SJCRH30 (cell line): ENCODE data around the gene CATSPERD. TPM values are rescaled to one million over a fixed set of nuclear protein-coding genes. Genes with fewer than 3 reads are reported as not detected.

Source experiments
- DNase-seq, 2 experiments: peaks; one replicate each; pipeline ENCODE4 v3.0.0-alpha.2; 2015 to 2020
- H3K27ac ChIP-seq: fragments of 250-450 bp; sonication (Bioruptor Pico); 2 replicates; pipeline ENCODE4 v1.5.1; 2020; ENCODE audit warnings: mild to moderate bottlenecking, moderate library complexity
- H3K27me3 ChIP-seq: fragments of 250-450 bp; sonication (Bioruptor Pico); 2 replicates; pipeline ENCODE4 v1.5.1; 2020; ENCODE audit warnings: mild to moderate bottlenecking, moderate library complexity
- H3K36me3 ChIP-seq: fragments of 250-450 bp; sonication (Bioruptor Pico); 2 replicates; pipeline ENCODE4 v1.5.1; 2020; ENCODE audit warnings: mild to moderate bottlenecking, moderate library complexity
- H3K4me1 ChIP-seq: fragments of 250-450 bp; sonication (Bioruptor Pico); 2 replicates; pipeline ENCODE4 v1.5.1; 2020; ENCODE audit warnings: mild to moderate bottlenecking, moderate library complexity
- H3K4me3 ChIP-seq: fragments of 250-450 bp; sonication (Bioruptor Pico); 2 replicates; pipeline ENCODE4 v1.5.1; 2020; ENCODE audit warnings: mild to moderate bottlenecking, moderate library complexity
- H3K9me3 ChIP-seq: fragments of 250-450 bp; sonication (Bioruptor Pico); replicated peaks from 2 replicates; pipeline ENCODE4 v1.5.1; 2020; ENCODE audit warnings: mild to moderate bottlenecking, moderate library complexity
- total RNA-seq: library from RNA; depleted of rRNA; stranded (reverse); fragments of >200 nt; shearing (Covaris generic); gene quantifications from 2 replicates; pipeline ENCODE4 v1.2.3, GENCODE V29; 2014; rRNA removed

CATSPERD gene, protein sequence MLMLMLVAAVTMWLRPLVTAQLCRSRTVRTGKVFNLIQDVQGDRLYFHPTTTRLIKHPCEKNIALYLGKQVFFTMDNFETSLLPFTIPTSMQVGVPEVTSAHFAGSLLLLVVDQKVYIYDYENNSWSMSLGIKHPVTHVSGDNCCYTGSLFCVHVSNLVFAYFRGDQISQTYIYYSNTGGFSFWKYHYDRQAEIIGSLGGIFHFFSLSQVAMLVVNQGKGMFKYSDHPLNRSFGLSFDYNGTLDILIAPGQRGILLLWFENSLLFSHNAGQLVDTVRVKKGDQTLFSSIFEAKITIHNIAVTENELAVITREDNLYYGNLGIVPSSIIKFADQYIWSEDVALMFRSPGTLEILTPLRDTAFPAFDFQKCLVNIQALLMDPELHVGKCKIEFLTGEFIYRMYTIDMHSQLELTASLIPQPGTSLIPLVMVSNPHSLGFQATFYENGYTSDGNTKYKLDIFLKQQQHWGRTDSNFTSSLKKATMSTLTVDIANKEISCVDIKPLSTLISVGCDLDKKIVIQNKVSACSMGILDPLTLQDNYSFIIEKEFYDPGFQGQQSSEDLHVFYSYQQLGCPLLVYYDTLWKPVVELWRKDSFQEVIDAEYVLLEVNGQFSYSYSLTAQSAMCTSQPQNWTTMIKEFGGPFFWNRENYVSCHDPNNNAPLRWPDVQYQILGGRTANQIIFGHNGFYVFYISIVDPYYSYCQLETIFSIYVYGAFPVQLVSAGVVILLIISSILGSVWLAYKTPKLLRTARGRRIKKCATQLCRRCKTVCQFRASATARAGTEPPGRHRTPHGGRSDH
- total RNA-seq, result not detected in 2 replicates

DNA sequence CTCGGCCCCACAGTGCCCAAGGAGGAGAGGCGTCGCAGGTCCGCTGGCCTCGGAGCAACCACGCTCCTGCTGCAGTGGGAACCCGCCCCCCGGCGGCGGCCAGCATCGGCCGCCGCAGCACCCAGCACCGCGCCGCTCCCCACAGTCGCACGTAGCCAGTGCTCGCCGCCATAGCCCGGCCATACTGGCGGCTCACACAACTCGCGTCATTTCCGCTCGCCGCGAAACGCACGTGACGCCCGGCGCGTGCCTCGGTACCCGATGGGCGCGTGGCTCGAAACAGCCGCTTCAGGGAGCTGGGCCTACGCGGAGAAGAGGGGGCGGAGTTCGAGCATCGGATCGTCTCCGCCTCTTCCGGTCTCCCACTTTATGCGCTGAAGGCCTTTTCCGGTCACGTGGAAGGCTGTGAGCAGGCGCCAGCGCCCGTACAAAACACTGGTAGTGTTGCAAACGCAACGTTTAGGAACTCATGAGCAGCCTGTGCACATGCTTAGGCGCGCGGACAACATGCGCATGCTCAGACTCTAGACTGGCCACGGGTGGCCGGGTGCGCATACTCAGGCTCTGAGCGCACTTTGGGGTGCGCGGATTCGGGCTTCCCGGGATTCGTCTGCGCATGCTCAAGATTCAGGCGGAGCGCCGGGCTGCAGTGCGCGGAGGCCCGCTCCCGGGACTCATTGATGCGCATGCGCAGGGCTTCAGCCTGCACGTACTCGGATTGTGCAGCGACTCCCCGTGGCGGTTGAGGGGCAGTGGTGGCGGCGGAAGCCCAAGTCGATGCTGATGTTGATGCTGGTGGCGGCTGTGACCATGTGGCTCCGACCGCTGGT lies at the start of gene CATSPERD, which contains the start of gene LONP1:
Gene CATSPERD (plus strand): TSS at position 677 of the 830 bp plus-strand sequence. CDS start 101 bp downstream, at position 778.
Gene LONP1 (minus strand): TSS at position 186 of the 830 bp plus-strand sequence. CDS start 14 bp downstream, at position 172.
- H3K4me1 ChIP-seq, result peaks cover 4% of the 10 kb centered on the region; the same call in 1 of the 2 replicates
- DNase-seq, result peak; percentile 98
- no peaks in the 10 kb centered on the region for H3K9me3 ChIP-seq
- no peaks in the 10 kb centered on the region for H3K27me3 ChIP-seq
- H3K36me3 ChIP-seq, result 0 out of 2 replicates have a peak, but pooled peaks cover 3% of the 10 kb centered on the region
- peak within 1 kb of the TSS; percentile 79 for H3K4me3 ChIP-seq
- peak within 1 kb of the TSS; percentile 77 for H3K27ac ChIP-seq

DNA sequence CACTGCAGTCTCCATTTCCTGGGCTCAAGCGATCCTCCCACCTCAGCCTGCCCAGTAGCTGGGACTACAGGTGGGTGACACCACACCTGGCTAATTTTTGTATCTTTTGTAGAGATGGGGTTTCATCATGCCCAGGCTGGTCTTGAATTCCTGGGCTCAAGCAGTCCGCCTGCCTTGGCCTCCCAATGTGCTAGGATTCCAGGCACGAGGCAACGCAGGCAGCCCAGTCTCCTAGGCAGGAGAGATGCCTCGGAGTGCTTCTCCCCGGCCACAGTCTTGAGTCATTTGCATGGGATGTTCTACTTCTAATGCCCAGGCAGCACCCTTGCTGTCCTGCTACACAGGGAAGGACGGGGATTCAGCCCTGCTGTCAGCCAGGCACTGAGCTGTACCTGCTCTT lies 48.8 kb upstream of the CATSPERD start:
- Histone ChIP-seq H3K4me3 (no peak overlapping the region), H3K4me1 (peaks cover 21% of the 10 kb centered on the region), H3K36me3 (peaks cover 51% of the 10 kb centered on the region), H3K9me3 (no peaks in the 10 kb centered on the region), H3K27me3 (no peaks in the 10 kb centered on the region), H3K27ac (no peak overlapping the region)
- DNase-seq, result no peak

DNA sequence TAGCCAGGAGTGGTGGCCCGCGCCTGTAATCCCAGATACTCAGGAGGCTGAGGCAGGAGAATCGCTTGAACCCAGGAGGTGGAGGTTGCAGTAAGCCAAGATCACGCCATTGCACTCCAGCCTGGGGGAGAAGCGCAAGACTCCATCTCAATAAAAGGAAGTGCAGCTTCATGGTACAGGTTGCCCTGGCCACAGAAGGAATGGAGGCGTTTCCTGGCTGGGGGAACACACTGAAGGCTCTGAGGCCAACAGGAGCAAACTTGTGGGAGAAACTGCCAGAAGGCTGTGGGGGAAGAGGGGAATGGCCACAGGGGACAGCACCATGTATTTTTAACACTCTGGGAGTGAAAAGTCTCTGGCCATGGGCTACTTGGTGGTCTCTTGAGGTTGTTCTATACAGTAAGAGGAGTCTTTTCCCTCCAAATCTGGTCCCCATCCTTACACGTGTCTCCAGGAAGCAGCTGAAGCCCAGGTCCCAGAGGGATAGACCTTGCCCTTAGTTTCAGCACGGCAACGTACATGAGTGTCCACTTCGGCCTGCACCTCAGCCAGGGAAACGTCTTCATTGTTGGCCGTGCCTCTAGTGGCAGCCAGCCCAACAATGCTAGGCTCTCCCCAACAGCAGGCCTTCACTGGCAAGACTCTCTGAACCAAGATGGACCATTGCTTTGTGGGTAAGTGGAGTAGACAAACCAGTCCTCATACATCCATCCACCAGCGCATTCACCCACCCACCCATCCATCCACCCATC lies 47.6 kb upstream of the CATSPERD start:
- Histone ChIP-seq H3K4me1 (peaks cover 32% of the 10 kb centered on the region), H3K9me3 (no peaks in the 10 kb centered on the region), H3K4me3 (no peak overlapping the region), H3K36me3 (peaks cover 40% of the 10 kb centered on the region), H3K27ac (no peak overlapping the region), H3K27me3 (no peaks in the 10 kb centered on the region)
- DNase-seq, result no peak

DNA sequence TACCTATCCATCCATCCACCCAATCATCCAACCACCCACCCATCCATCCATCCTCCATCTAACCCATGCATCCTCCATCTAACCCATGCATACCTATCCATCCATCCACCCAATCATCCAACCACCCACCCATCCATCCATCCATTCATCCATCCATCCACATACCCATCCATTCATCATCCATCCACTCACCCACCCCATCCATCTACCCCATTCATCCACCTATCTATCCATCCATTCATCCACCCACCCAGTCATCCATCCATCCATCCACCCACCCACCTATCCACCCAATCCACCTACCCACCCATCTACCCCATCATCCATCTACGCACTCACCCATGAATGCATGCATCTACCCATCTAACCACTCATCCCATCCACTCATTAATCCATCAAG lies 46.7 kb upstream of the CATSPERD start:
- Histone ChIP-seq H3K4me3 (no peak overlapping the region), H3K27me3 (no peaks in the 10 kb centered on the region), H3K27ac (no peak overlapping the region), H3K36me3 (peaks cover 34% of the 10 kb centered on the region), H3K9me3 (no peaks in the 10 kb centered on the region), H3K4me1 (peaks cover 32% of the 10 kb centered on the region)
- DNase-seq, result no peak

DNA sequence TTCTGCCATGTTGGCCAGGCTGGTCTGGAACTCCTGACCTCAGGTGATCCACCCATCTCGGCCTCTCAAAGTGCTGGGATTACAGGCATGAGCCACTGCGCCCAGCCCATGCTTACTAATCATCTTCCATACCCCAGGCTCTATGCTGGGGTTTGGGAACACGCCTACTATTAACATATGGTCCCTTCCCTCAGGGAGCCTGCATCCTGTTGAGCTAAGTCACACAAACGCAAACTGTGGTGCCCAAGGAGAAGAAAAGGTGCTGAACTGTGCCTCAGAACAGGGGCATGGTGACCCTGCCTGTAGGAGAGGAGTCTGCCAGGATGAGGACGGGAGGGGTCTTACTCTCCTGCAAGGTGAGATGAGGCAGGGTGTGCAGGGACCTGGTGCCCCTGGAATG lies 45.7 kb upstream of the CATSPERD start:
- peaks cover 24% of the 10 kb centered on the region for H3K36me3 ChIP-seq

DNA sequence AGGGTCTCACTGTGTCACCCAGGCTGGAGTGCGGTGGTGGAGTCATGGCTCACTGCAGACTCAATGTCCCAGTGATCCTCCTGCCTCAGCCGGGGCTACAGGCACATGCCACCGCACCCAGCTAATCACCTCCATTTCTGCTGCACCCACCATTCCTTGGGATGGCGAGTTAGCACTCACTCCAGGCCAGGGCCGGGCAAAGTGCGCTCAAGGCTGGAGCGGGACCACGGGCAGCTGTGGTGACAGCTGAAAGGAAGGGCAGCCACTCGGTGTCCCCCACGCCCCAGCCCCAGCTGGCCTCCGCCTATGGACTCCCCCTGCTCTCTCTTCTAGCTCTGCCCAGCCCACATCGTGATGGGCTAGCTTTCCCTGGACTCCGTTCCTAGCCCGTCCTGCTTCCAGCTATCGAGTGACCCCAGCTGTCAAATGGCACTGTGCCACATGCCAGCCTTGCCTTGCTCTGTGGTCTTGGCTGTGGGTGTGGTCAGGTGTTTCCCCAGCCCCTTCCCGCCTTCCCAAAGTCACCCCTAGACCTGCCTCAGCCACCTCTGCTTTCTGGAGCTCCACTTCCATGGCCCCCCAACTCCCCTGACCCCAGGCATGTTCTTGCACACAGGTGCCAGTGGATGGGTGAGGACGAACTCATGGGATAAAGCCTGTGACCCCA lies 44.2 kb upstream of the CATSPERD start:
- Histone ChIP-seq H3K4me1 (peaks cover 32% of the 10 kb centered on the region), H3K4me3 (no peak overlapping the region), H3K36me3 (peaks cover 15% of the 10 kb centered on the region), H3K9me3 (no peaks in the 10 kb centered on the region), H3K27me3 (no peaks in the 10 kb centered on the region), H3K27ac (peak overlapping the region; percentile 81)
- DNase-seq, result peak; percentile 91 to 92

More for the DNA sequence above, 45.7 kb upstream of the CATSPERD start:
- Histone ChIP-seq H3K4me1 (peaks cover 32% of the 10 kb centered on the region), H3K27me3 (no peaks in the 10 kb centered on the region), H3K4me3 (no peak overlapping the region), H3K9me3 (no peaks in the 10 kb centered on the region), H3K27ac (no peak overlapping the region)
- DNase-seq, result no peak

DNA sequence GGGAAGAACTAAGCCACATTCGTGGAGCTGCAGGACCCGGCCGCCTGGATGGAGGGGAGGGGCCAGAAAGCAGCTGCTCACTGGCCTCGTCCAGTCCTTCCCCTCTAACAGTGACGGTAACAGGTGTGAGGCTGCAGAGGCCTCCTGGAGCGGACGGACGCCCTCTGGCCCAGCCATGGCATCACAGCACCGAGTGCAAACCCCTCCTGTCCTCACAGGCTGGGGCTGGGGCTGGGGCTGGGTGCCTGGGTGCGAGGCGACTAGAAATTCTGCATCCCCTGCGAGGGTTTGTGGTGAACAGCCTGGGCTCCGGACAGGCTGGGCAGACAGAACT lies 43.7 kb upstream of the CATSPERD start:
- H3K4me3 ChIP-seq, result no peak overlapping the region
- H3K4me1 ChIP-seq, result peaks cover 32% of the 10 kb centered on the region
- peaks cover 10% of the 10 kb centered on the region for H3K36me3 ChIP-seq
- peak overlapping the region; percentile 81 for H3K27ac ChIP-seq
- H3K9me3 ChIP-seq, result no peaks in the 10 kb centered on the region
- DNase-seq, result peak; percentile 94 to 96
- H3K27me3 ChIP-seq, result no peaks in the 10 kb centered on the region

DNA sequence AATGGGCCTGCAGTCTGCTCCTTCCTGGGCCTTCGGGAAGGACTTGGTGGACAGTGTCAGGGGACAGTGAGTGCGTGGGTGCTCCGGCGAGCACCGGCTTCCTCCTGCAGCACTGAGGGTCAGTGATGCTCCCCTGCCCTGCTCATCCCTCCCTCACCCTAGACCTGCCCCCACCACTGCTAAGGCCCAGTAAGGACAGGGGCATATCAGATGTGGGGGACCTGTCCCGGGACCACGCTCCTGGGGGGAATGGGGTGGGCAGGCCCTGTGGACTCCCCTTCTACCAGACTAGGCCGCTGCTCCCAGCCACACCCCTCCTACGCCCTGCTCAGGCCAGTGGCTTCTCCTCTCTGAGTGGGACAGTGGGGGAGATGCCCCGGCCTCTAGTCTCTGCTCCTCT lies 43.3 kb upstream of the CATSPERD start:
- peaks cover 32% of the 10 kb centered on the region for H3K4me1 ChIP-seq

DNA sequence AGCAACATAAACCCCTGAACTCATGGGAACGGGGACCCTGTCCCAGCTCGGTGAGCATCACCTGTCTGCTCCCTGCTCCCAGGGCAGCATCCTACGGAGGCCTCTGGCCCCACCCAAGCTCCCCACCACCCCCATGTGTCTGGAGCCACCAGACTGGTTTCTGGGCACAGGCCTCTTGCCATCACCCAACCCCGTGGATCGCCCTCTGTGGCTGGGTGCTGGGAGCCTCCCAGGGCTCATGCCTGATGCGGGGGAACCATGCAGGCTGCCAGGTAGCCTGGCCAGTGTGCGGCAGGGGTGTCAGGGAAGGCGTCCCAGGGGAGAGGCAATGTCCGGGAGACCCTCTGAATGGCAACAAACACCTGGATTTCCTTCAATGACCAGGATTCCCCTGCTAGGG lies 42.9 kb upstream of the CATSPERD start:
- Histone ChIP-seq H3K36me3 (0 out of 2 replicates have a peak, but pooled peaks cover 4% of the 10 kb centered on the region), H3K27me3 (no peaks in the 10 kb centered on the region), H3K4me1 (peaks cover 32% of the 10 kb centered on the region), H3K9me3 (no peaks in the 10 kb centered on the region), H3K4me3 (no peak overlapping the region), H3K27ac (peak overlapping the region; percentile 81)
- no peak for DNase-seq

More for the DNA sequence above, 43.3 kb upstream of the CATSPERD start:
- no peak overlapping the region for H3K4me3 ChIP-seq
- DNase-seq, result no peak
- H3K9me3 ChIP-seq, result no peaks in the 10 kb centered on the region
- H3K36me3 ChIP-seq, result peaks cover 6% of the 10 kb centered on the region
- peak overlapping the region; percentile 81 for H3K27ac ChIP-seq
- no peaks in the 10 kb centered on the region for H3K27me3 ChIP-seq

DNA sequence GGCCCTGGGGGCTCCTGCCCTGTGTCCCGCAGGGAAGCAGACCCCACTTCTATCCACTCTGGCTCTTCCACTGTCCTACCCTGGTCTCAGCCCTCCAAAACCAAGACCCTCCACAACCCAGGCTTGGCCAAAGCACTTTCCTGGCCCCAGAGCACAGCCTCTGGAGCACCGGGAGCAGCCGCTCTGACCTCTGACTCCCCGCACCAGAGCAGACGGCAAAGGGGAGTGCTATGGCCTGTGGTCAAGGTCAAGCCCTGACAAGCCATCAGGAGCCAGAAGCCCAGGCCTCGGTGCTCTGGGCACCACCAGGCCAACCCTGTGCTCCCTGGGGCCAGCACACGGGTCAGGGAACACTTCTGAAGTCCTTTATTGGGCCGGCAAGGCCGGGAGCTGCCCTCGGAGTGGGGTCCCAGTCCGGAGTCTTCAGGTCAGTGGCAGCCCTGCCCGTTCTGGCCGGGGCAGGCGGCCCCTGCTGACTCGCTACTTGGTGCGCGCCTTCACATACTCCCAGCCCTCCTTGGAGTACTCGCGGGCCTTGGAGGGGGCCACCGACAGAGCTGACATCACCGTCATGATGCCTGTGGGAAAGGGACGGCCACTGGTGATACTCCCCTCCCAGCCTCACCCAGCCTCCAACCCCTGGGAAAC lies 42.2 kb upstream of the CATSPERD start:
- 0 out of 2 replicates have a peak, but pooled peaks cover 4% of the 10 kb centered on the region for H3K36me3 ChIP-seq
- no peaks in the 10 kb centered on the region for H3K9me3 ChIP-seq
- no peaks in the 10 kb centered on the region for H3K27me3 ChIP-seq
- no peak overlapping the region for H3K4me3 ChIP-seq
- no peak overlapping the region for H3K27ac ChIP-seq
- DNase-seq, result no peak
- H3K4me1 ChIP-seq, result peaks cover 32% of the 10 kb centered on the region

DNA sequence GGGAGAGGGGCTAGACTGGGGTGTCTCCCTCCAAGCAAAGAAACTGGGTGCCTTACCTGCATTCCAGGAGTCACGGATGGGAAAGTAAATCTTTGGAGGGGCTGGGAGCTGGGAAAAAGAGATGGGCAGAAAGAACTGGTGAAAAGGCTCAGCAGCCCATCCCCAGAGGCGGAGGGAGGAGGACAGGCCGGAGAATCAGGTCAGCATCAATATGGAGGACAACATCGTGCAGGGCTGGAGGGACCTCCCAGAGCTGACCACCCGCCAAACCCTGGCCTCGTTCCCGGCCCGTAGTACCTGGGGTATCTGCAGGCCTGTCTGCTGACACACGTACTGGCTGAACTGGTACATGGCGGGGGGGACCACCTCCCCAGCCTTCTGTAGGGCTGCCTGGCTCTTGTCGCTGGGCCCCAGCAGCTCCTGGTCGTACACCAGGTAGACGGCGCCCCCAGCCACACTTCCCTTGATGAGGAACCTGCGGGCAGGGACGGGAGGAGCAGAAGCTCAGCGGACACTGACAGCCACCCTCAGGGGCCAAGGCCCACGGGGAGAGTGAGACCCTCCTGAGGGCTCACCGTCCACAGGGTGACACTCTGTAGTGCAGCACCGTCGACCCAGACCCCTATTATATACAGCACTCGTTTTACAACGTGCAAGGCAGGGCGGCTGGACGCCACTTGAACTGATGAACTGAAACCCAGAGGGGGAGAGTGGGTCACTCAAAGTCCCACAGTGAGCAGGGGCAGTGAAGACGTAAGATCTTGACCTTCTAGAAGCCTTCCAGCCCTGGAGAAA lies 41.0 kb upstream of the CATSPERD start:
- Histone ChIP-seq H3K4me3 (peak overlapping the region; percentile 88), H3K27ac (peak overlapping the region; percentile 65), H3K9me3 (no peaks in the 10 kb centered on the region), H3K36me3 (no peaks in the 10 kb centered on the region), H3K27me3 (no peaks in the 10 kb centered on the region), H3K4me1 (peaks cover 32% of the 10 kb centered on the region)
- no peak for DNase-seq

DNA sequence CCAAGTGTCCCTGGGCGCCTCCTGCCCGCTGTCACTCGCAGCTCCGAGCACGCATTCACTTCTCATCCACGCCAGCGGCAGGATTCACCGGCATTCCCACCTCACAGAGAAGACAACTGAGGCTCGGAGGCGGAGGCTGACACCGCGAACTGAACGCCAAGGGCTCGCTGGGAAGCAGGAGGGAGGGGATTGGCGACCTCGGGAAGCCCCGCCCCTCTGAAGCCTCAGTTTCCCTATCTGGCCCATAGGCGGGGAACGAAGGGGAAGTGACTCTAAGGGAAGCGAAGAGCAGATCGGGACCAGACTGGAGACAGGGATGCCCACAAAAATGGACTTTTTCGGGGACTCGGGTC lies 40.4 kb upstream of the CATSPERD start:
- Histone ChIP-seq H3K9me3 (no peaks in the 10 kb centered on the region), H3K27me3 (no peaks in the 10 kb centered on the region), H3K4me3 (peak overlapping the region; percentile 88), H3K27ac (peak overlapping the region; percentile 65), H3K4me1 (peaks cover 26% of the 10 kb centered on the region), H3K36me3 (no peaks in the 10 kb centered on the region)
- DNase-seq, result no peak
